ENCODE data around the gene ZNF263. TPM values are rescaled to one million over a fixed set of nuclear protein-coding genes. Genes with fewer than 3 reads are reported as not detected.

ZNF263 gene
- total RNA-seq (2022) (28.3 and 30.9 TPM in 2 replicates), Bru-seq, nascent RNA (percentile 75 among the genes with signal in this experiment), BruChase-seq, experiment 1, labeled RNA remaining after a 6-hour chase (percentile 68 among the genes with signal in this experiment), BruChase-seq, experiment 2, labeled RNA remaining after a 2-hour chase (percentile 84 among the genes with signal in this experiment)
- long read RNA-seq, transcript ZNF263-201 (6 exons, 3,830 nt): major isoform, 35 of 85 reads
- long read RNA-seq, transcript ZNF263-208 (3 exons, 851 nt): minor isoform, 11 of 85 reads
- long read RNA-seq, partial matches to known transcripts: 9 of 85 reads
- long read RNA-seq, other reads (novel, unspliced or antisense): 24 of 85 reads

GRCh38 chr16:3282730-3283542 is at the start of gene ZNF263:
TSS of gene ZNF263 (plus strand) at chr16:3283491. CDS start at chr16:3283819, 328 bp downstream.
- CTCF ChIA-PET: interaction anchor here (0.6 to 1.3 kb wide), 3 partner anchors 16 to 313 kb away, joined by 3 read pairs; no protein-coding TSS in a partner anchor
- Mint-ChIP-seq H3K27me3 (ENCODE audit: insufficient read depth, unreplicated experiment) (no peaks in the 10 kb centered on the region), H3K27ac (ENCODE audit: low read depth, unreplicated experiment) (peak within 1 kb of the TSS; percentile 99), H3K9me3 (ENCODE audit: unreplicated experiment) (no peaks in the 10 kb centered on the region), H3K4me1 (ENCODE audit: insufficient read depth, unreplicated experiment) (no peaks in the 10 kb centered on the region), H3K36me3 (ENCODE audit: insufficient read depth, unreplicated experiment) (peaks cover 47% of the 10 kb centered on the region), H3K4me3 (ENCODE audit: unreplicated experiment) (peak within 1 kb of the TSS; percentile 96)
- POLR2A ChIA-PET: interaction anchor here (0.6 to 11.6 kb wide), 31 partner anchors 8 to 1604 kb away, joined by 3 to 161 read pairs (median 4); partner anchors contain the start of genes CLUAP1, NAA60, TIGD7 and ZNF174
- peak; percentile 99 for DNase-seq (ENCODE audit: unreplicated experiment)
- no peak for TF ChIP-seq CTCF (IDR thresholded peaks at IDR 0.05; ENCODE audit: unreplicated experiment)
- TSS peak; percentile 84 for BruUV-seq (replicated peaks)
- intact Hi-C loops (cut with micrococcal nuclease): loop anchor here (1.0 kb wide), 3 partner anchors 19 to 100 kb away; partner anchors contain the start of gene ZNF200

GRCh38 chr16:3234543-3234856 is 48.8 kb upstream of the ZNF263 start:
- TF ChIP-seq CTCF (IDR thresholded peaks at IDR 0.05; ENCODE audit: unreplicated experiment): no peak
- peaks cover 11% of the 10 kb centered on the region for H3K9me3 Mint-ChIP-seq (ENCODE audit: unreplicated experiment)
- CTCF ChIA-PET: interaction anchor here (0.5 to 0.6 kb wide), 2 partner anchors 27 to 42 kb away, joined by 3 read pairs; no protein-coding TSS in a partner anchor
- H3K27me3 Mint-ChIP-seq (ENCODE audit: insufficient read depth, unreplicated experiment): no peaks in the 10 kb centered on the region
- intact Hi-C loops (cut with micrococcal nuclease): no loop called here
- TSS peak; percentile 31 for BruUV-seq (replicated peaks)
- H3K4me1 Mint-ChIP-seq (ENCODE audit: insufficient read depth, unreplicated experiment): peaks cover 4% of the 10 kb centered on the region
- DNase-seq (ENCODE audit: unreplicated experiment): no peak
- H3K4me3 Mint-ChIP-seq (ENCODE audit: unreplicated experiment): peak overlapping the region; percentile 95
- peak overlapping the region; percentile 96 for H3K27ac Mint-ChIP-seq (ENCODE audit: low read depth, unreplicated experiment)
- POLR2A ChIA-PET: interaction anchor here (0.5 to 2.9 kb wide), 11 partner anchors 10 to 209 kb away, joined by 3 to 25 read pairs (median 6); partner anchors contain the start of genes NAA60, ZNF213, ZNF263 and ZNF597
- H3K36me3 Mint-ChIP-seq (ENCODE audit: insufficient read depth, unreplicated experiment): peaks cover 25% of the 10 kb centered on the region

GRCh38 chr16:3234857-3235561 is 48.3 kb upstream of the ZNF263 start, which contains the start of gene ZNF200:
TSS of gene ZNF200 (minus strand) at chr16:3235158. CDS start at chr16:3233755, 1,403 bp downstream.
- peaks cover 10% of the 10 kb centered on the region for H3K9me3 Mint-ChIP-seq (ENCODE audit: unreplicated experiment)
- intact Hi-C loops (cut with micrococcal nuclease): loop anchor here (1.0 kb wide), 1 partner anchor 47 kb away; no protein-coding TSS in a partner anchor

More at GRCh38 chr16:3234857-3235561, 48.3 kb upstream of the ZNF263 start, which contains the start of gene ZNF200:
- Mint-ChIP-seq H3K27ac (ENCODE audit: low read depth, unreplicated experiment) (peak within 1 kb of the TSS; percentile 96), H3K36me3 (ENCODE audit: insufficient read depth, unreplicated experiment) (peaks cover 23% of the 10 kb centered on the region), H3K4me3 (ENCODE audit: unreplicated experiment) (peak within 1 kb of the TSS; percentile 95), H3K27me3 (ENCODE audit: insufficient read depth, unreplicated experiment) (no peaks in the 10 kb centered on the region), H3K4me1 (ENCODE audit: insufficient read depth, unreplicated experiment) (peaks cover 4% of the 10 kb centered on the region)
- ChIA-PET CTCF (interaction anchor here (0.6 kb wide), 1 partner anchor 42 kb away, joined by 3 read pairs; no protein-coding TSS in a partner anchor), POLR2A (interaction anchor here (0.5 to 2.9 kb wide), 12 partner anchors 11 to 209 kb away, joined by 3 to 25 read pairs (median 5); partner anchors contain the start of genes NAA60, ZNF213, ZNF263 and ZNF597)
- no peak for TF ChIP-seq CTCF (IDR thresholded peaks at IDR 0.05; ENCODE audit: unreplicated experiment)
- DNase-seq (ENCODE audit: unreplicated experiment): peak; percentile 95
- BruUV-seq (replicated peaks): no TSS peak

Data from MCF 10A (cell line).